ENCODE data around the gene RRP8. TPM values are rescaled to one million over a fixed set of nuclear protein-coding genes. Genes with fewer than 3 reads are reported as not detected.

Gene RRP8
- total RNA-seq, 1 experiment from 2014 or later: 16.0 TPM

- H3K56ac ChIP-seq (ENCODE audit: insufficient read length, low read depth, low read length): no peak overlapping the region
- no peaks in the 10 kb centered on the region for H3K4me1 ChIP-seq (ENCODE audit: insufficient read depth, low read length)
- H3K27ac ChIP-seq (ENCODE audit: insufficient read length, low read depth, low read length): no peak overlapping the region
- no peak overlapping the region for H3T11ph ChIP-seq (ENCODE audit: low read length)
- H3K79me1 ChIP-seq (ENCODE audit: insufficient read depth, low read depth, low read length, poor library complexity, severe bottlenecking): no peaks in the 10 kb centered on the region
- no peak for TF ChIP-seq CTCF (conservative IDR thresholded peaks at IDR 0.05)
- H4K20me1 ChIP-seq (ENCODE audit: control insufficient read depth, insufficient read depth, insufficient read length): no peaks in the 10 kb centered on the region
- no peaks in the 10 kb centered on the region for H3K9me3 ChIP-seq (ENCODE audit: control insufficient read depth, low read depth, low read length)
- H2BK120ac ChIP-seq (ENCODE audit: low read depth, low read length, poor library complexity, severe bottlenecking): no peak overlapping the region
- H2AFZ ChIP-seq (ENCODE audit: low read length): no peak overlapping the region
- no peak overlapping the region for H3K14ac ChIP-seq (ENCODE audit: insufficient read depth, low read length)
- H3K4ac ChIP-seq (ENCODE audit: low read depth, low read length): no peak overlapping the region
- no peak overlapping the region for H2AK5ac ChIP-seq (ENCODE audit: insufficient read length, low read length)
- peaks cover 12 to 13% of the 10 kb centered on the region in 2 experiments; a peak in 4 of 5 replicates for H3K9me3 Mint-ChIP-seq
- no CpG with 5 or more reads among the region's 2 CpGs for WGBS (ENCODE audit: extremely low coverage, insufficient read length, low lambda C conversion rate)
- no peaks in the 10 kb centered on the region for H3K79me2 ChIP-seq (ENCODE audit: insufficient read depth, low read length)
- H3K9ac ChIP-seq (ENCODE audit: extremely low read depth, insufficient read length, low read length): no peak overlapping the region
- H2BK12ac ChIP-seq (ENCODE audit: insufficient read length, low read depth, low read length): no peak overlapping the region
- H3K27ac Mint-ChIP-seq: no peak overlapping the region
- no peaks in the 10 kb centered on the region for H3K27me3 Mint-ChIP-seq (ENCODE audit: low read depth)
- no peak overlapping the region for H3K4me2 ChIP-seq (ENCODE audit: insufficient read depth, insufficient read length, low read length)
- no peak overlapping the region for H3K4me3 Mint-ChIP-seq
- H2BK15ac ChIP-seq (ENCODE audit: low read depth, low read length): no peak overlapping the region
- H3K18ac ChIP-seq (ENCODE audit: insufficient read length, low read depth, low read length): no peak overlapping the region
- H2BK5ac ChIP-seq (ENCODE audit: insufficient read length, low read length): no peak overlapping the region
- H4K8ac ChIP-seq (replicated peaks; ENCODE audit: insufficient read length, low read depth, low read length): no peak overlapping the region
- no peaks in the 10 kb centered on the region for H3K27me3 ChIP-seq (ENCODE audit: insufficient read depth, low read length)
- H4K91ac ChIP-seq (ENCODE audit: insufficient read length, low read depth, low read length): no peak overlapping the region
- H3K36me3 Mint-ChIP-seq (ENCODE audit: insufficient read depth in 1 of 3, low read depth in 3 of 3): peaks cover 2 to 7% (median 7%) of the 10 kb centered on the region in 3 experiments; a peak in 3 of 7 replicates
- H2BK20ac ChIP-seq (ENCODE audit: low read depth, low read length, poor library complexity, severe bottlenecking): no peak overlapping the region
- no peak overlapping the region for H3K23ac ChIP-seq (ENCODE audit: insufficient read length, low read depth, low read length)
- H3K23me2 ChIP-seq (ENCODE audit: insufficient read length, low read depth, low read length, poor library complexity, severe bottlenecking): no peaks in the 10 kb centered on the region
- H4K5ac ChIP-seq (ENCODE audit: insufficient read length, low read depth, low read length): no peak overlapping the region
- no peaks in the 10 kb centered on the region for H3K4me1 Mint-ChIP-seq
- no peak for DNase-seq
Observed at GRCh38 chr11:6579681-6580080, 23.7 kb downstream of the RRP8 start.
